ENCODE data around the gene MRPL24.
A peak's percentile ranks its signal among the peaks of the same experiment; 100 is the strongest.

The MRPL24 gene

GRCh38 chr1:156743367-156744302 is 2.7 kb upstream of the MRPL24 start:
- DNase-seq (ENCODE audit: low read depth in 3 of 3), result no peak

GRCh38 chr1:156742801-156743200 is 1.9 kb upstream of the MRPL24 start:
- no peak for DNase-seq (ENCODE audit: low read depth in 3 of 3)

- DNase-seq (ENCODE audit: low read depth in 3 of 3), result no peak
These were observed 1.1 kb upstream of the MRPL24 start for GRCh38 chr1:156742017-156742416.

GRCh38 chr1:156741481-156741983 is 644 bp upstream of the MRPL24 start:
- DNase-seq (ENCODE audit: low read depth in 3 of 3), result no peak

- no peak for DNase-seq (ENCODE audit: low read depth in 3 of 3)
These were observed 599 bp downstream of the MRPL24 start for GRCh38 chr1:156740237-156740740.

GRCh38 chr1:156738916-156739315 is 2.0 kb downstream of the MRPL24 start:
- DNase-seq (ENCODE audit: low read depth in 3 of 3), result no peak

GRCh38 chr1:156738407-156738806 is 2.5 kb downstream of the MRPL24 start:
- no peak for DNase-seq (ENCODE audit: low read depth in 3 of 3)

- no peak for DNase-seq (ENCODE audit: low read depth in 3 of 3)
These were observed 6.8 kb downstream of the MRPL24 start for GRCh38 chr1:156733989-156734584.

GRCh38 chr1:156728599-156729462 is 12.1 kb downstream of the MRPL24 start, which contains the start of gene ISG20L2:
Gene ISG20L2 (minus strand): TSS chr1:156728766. CDS start chr1:156727652, 1,114 bp downstream.
- peak; percentile 87 to 97 (median 93) for DNase-seq (ENCODE audit: low read depth in 3 of 3)

GRCh38 chr1:156727926-156728598 is 12.8 kb downstream of the MRPL24 start, which contains the start of gene METTL25B:
Gene METTL25B (plus strand): TSS chr1:156728469. CDS start chr1:156729105, 636 bp downstream.
- DNase-seq (ENCODE audit: low read depth in 3 of 3), result peak; percentile 62 to 83 (median 70)

GRCh38 chr1:156727492-156727891 is 13.4 kb downstream of the MRPL24 start:
- no peak for DNase-seq (ENCODE audit: low read depth in 3 of 3)

- peak in 1 of 3 experiments; percentile 32 for DNase-seq (ENCODE audit: low read depth in 3 of 3)
These were observed 14.2 kb downstream of the MRPL24 start for GRCh38 chr1:156726549-156727226.

GRCh38 chr1:156725683-156726280 is 15.1 kb downstream of the MRPL24 start:
- DNase-seq (ENCODE audit: low read depth in 3 of 3), result peak; percentile 51 to 77 (median 58)

- no peak for DNase-seq (ENCODE audit: low read depth in 3 of 3)
These were observed 19.4 kb downstream of the MRPL24 start for GRCh38 chr1:156721535-156721934.

GRCh38 chr1:156721131-156721530 is 19.8 kb downstream of the MRPL24 start:
- DNase-seq (ENCODE audit: low read depth in 3 of 3), result no peak

GRCh38 chr1:156717351-156717750 is 23.5 kb downstream of the MRPL24 start:
- DNase-seq (ENCODE audit: low read depth in 3 of 3), result no peak

- no peak for DNase-seq (ENCODE audit: low read depth in 3 of 3)
These were observed 26.1 kb downstream of the MRPL24 start for GRCh38 chr1:156714830-156715229.

- DNase-seq (ENCODE audit: low read depth in 3 of 3), result no peak
These were observed 28.3 kb downstream of the MRPL24 start for GRCh38 chr1:156712626-156713025.

GRCh38 chr1:156711011-156711817 is 29.7 kb downstream of the MRPL24 start:
- no peak for DNase-seq (ENCODE audit: low read depth in 3 of 3)

All from stimulated activated CD4-positive, alpha-beta T cell treated with anti-CD3 and anti-CD28 coated beads, TNF-alpha, amount 100 ng/mL, for 24 hours (primary cell).